ENCODE results near the gene TSPYL1.

TSPYL1 gene

DNA sequence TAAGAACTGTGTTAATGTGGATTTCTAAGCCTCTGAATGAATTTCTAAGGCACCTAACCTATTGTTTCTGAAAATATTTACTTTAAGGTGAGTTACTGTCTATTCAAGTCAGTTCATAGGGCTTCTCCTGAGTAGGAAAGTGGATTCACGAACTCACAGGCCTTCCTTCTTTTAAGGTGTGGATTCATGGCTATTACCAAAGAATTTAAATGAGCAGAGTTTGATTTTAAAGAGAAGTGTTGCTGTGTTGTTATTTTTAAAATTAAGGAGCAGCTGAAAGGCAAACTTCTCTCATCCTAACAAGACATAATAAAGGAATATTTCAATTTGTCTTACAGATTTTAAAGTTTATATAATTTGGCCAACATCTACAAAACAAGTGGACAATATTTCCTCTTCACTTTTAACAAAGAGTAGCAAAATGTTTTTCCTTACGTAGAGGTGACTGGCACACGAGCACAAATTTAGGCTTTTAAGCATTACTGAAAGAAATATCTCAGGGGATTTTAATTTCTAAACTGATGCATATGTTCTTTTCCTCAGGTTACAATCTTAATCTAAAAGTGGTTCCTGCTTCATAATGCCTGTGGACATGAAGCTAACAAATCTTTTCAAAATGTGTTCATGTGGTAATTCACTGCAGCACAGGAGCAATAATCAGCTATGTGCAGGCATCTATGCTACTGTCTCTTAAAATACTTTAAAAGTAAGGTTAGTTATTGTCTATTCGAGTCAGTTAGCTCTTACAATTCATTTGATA is 25.3 kb downstream of the TSPYL1 start:
- TF ChIP-seq, protein P1, sequence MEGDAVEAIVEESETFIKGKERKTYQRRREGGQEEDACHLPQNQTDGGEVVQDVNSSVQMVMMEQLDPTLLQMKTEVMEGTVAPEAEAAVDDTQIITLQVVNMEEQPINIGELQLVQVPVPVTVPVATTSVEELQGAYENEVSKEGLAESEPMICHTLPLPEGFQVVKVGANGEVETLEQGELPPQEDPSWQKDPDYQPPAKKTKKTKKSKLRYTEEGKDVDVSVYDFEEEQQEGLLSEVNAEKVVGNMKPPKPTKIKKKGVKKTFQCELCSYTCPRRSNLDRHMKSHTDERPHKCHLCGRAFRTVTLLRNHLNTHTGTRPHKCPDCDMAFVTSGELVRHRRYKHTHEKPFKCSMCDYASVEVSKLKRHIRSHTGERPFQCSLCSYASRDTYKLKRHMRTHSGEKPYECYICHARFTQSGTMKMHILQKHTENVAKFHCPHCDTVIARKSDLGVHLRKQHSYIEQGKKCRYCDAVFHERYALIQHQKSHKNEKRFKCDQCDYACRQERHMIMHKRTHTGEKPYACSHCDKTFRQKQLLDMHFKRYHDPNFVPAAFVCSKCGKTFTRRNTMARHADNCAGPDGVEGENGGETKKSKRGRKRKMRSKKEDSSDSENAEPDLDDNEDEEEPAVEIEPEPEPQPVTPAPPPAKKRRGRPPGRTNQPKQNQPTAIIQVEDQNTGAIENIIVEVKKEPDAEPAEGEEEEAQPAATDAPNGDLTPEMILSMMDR (IDR thresholded peaks at IDR 0.05; ENCODE audit: insufficient read depth, low read length, missing control alignments): no peak
- peak overlapping the region; percentile 98 for H3K4me3 ChIP-seq (ENCODE audit: low read depth, low read length)
- ChIA-PET POLR2A (interaction anchor here (0.6 to 1.9 kb wide), 5 partner anchors 14 to 310 kb away, joined by 3 to 7 read pairs (median 3); partner anchors contain the start of gene TSPYL1), CTCF (interaction anchor here (0.8 to 7.6 kb wide), 7 partner anchors 13 to 138 kb away, joined by 3 to 87 read pairs (median 3); no protein-coding TSS in a partner anchor)
- peak; percentile 26 for DNase-seq (ENCODE audit: low read depth, low spot score)

DNA sequence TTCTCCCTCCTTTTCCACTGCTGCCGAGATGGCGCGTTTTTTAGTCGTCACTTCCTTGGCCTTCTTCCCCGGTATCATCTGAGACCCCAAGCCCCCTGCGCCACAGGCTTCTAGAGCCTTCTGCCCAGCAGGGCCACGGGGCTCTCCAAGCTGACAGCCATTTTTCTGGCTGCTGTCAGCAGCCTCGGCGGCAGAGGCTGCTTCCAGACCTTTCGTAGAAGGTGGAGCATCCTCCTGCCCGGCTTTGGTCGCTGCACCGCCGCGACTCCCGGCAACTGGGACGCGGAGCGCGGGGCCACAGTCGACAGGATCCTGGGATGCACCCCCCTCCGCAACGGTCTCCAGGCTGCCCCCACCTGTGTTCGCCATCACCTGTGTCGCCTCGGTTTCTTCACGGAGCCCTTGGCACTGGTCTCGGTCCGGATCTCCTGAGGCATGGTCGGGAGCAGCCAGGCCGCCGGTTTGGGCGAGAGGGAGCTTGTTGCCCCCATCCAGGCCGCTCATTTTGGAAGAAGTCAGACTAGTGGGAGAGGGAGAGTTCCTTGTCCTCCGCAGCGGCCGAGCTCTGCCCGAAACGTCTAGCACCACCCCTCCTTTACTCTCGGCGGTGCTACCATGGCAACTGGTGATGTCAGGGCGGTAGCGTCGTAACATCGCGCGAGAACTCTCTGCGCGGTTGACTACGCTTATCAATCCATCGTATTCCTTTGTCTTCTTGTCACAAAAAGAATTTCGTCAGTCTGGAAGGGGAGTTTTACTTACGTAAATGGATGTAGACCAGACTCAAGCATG is 26.0 kb downstream of the TSPYL1 start, which contains the start of gene TSPYL4:
Gene TSPYL4 (minus strand): TSS at position 571 of the 792 bp plus-strand sequence. CDS start 67 bp downstream, at position 504.
- DNase-seq (ENCODE audit: low read depth, low spot score): no peak
- peak within 1 kb of the TSS; percentile 98 for H3K4me3 ChIP-seq (ENCODE audit: low read depth, low read length)
- POLR2A ChIA-PET: interaction anchor here (0.6 to 1.9 kb wide), 5 partner anchors 15 to 1874 kb away, joined by 3 to 7 read pairs (median 3); partner anchors contain the start of gene TSPYL1
- CTCF ChIA-PET: interaction anchor here (0.9 to 7.6 kb wide), 8 partner anchors 11 to 307 kb away, joined by 3 to 87 read pairs (median 4); no protein-coding TSS in a partner anchor
- TF ChIP-seq, protein P1 (IDR thresholded peaks at IDR 0.05; ENCODE audit: insufficient read depth, low read length, missing control alignments): no peak

DNA sequence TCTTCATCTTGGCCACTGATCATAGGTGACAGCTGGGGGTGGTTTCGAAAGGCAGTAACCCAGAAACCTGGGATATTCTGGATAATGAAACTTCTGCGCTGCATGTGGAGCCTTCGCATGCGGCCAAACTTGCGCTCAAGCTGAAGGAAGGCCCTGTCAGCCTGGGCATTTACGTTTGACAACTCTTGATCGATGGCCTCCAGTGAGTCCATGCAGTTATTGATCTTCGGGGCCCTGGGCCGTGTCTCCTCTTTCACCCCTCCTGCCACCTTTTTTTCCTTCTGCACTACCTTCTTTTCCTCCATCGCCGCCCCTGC is 26.6 kb downstream of the TSPYL1 start:
- CTCF ChIA-PET: interaction anchor here (0.6 to 7.6 kb wide), 6 partner anchors 10 to 307 kb away, joined by 3 to 87 read pairs (median 10); no protein-coding TSS in a partner anchor
- TF ChIP-seq, protein P1 (IDR thresholded peaks at IDR 0.05; ENCODE audit: insufficient read depth, low read length, missing control alignments): no peak
- POLR2A ChIA-PET: interaction anchor here (1.4 to 1.9 kb wide), 2 partner anchors 15 to 24 kb away, joined by 5 to 7 read pairs; no protein-coding TSS in a partner anchor
- DNase-seq (ENCODE audit: low read depth, low spot score): no peak
- H3K4me3 ChIP-seq (ENCODE audit: low read depth, low read length): peak overlapping the region; percentile 98

DNA sequence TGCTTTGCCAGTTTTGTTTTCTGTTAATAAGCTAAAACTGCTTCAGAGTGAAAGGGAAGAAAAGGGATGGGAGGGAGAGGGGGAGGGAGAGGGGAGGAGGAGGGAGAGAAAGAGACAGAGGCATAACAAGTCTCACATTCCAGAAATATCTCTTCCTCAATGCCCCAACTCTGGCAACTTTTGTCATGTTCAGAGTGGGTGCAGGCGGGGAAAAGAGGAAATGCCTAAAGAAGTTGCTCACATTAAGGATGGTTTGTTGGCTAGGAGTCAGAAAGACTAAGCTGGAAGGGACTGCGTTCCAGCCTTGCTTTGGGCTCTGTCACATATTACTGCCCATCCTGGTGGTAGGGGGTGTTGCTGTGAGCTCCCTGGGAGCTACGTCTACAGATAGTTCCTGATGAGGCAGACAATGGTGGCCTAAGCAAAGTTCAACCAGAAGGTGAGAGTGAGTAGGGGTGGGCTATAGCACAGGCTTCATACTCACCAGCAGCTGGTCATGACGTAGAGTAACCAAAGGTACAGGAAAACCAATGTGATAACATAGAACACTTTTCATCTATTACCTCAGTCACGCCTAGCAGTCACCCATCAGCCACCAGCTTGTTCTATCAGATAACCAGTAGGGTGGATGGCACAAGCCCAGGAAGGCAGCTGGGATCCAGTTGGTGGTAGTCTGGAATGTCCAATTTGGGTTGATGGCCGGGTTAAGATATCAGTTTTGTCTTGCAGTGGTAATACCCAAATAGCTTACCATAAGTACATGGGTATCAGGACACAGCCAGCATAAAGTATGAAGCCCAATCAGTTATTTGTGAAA is 28.0 kb downstream of the TSPYL1 start:
- no peak for DNase-seq (ENCODE audit: low read depth, low spot score)
- TF ChIP-seq, protein P1 (IDR thresholded peaks at IDR 0.05; ENCODE audit: insufficient read depth, low read length, missing control alignments): no peak
- peak overlapping the region; percentile 98 for H3K4me3 ChIP-seq (ENCODE audit: low read depth, low read length)
- ChIA-PET CTCF (interaction anchor here (0.8 to 7.6 kb wide), 7 partner anchors 9 to 313 kb away, joined by 4 to 87 read pairs (median 5); no protein-coding TSS in a partner anchor), POLR2A (interaction anchor here (1.1 to 2.2 kb wide), 3 partner anchors 23 to 320 kb away, joined by 3 to 6 read pairs (median 6); partner anchors contain the start of genes RWDD1 and TSPYL1)

DNA sequence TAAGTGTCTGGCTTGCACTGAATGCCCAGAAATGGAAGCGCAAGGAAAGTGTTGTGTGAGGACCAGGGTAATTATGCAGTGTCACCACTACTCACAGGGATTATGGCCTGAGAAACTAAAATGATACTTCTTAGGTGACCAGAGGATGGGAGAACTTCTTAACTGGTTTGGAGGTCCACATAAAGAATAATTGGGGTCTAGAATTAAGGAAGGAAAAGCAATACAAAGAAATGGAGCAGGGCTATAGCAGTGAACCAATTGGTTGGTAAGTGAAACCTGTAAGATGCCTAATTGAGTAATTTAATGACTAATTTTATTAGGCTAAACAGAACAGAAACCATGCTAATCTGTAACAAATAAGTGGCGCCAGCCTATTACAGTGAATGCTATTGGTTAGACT is 31.2 kb downstream of the TSPYL1 start:
- no peak for DNase-seq (ENCODE audit: low read depth, low spot score)
- TF ChIP-seq, protein P1 (IDR thresholded peaks at IDR 0.05; ENCODE audit: insufficient read depth, low read length, missing control alignments): no peak
- POLR2A ChIA-PET: no interaction called here
- CTCF ChIA-PET: interaction anchor here (0.8 to 1.1 kb wide), 3 partner anchors 11 to 20 kb away, joined by 3 read pairs; no protein-coding TSS in a partner anchor
- H3K4me3 ChIP-seq (ENCODE audit: low read depth, low read length): no peak overlapping the region
